Measurements from ENCODE around the gene DENND1A.

- TF ChIP-seq FOXK2 (IDR thresholded peaks at IDR 0.05) (no peak), L3MBTL2 (conservative IDR thresholded peaks at IDR 0.05) (no peak), BHLHE40 (IDR thresholded peaks at IDR 0.05; ENCODE audit: borderline replicate concordance) (no peak), SP1 (IDR thresholded peaks at IDR 0.05) (no peak)
Observed at GRCh38 chr9:123490688-123491087, 439.2 kb downstream of the DENND1A start.

All from HEK293T (cell line).